ENCODE data around the gene RAB18. TPM values are rescaled to one million over a fixed set of nuclear protein-coding genes. Genes with fewer than 3 reads are reported as not detected.

Gene RAB18
- total and polyA plus RNA-seq, 2 experiments from 2014 or later, result 35.5 to 77.2 TPM

DNA sequence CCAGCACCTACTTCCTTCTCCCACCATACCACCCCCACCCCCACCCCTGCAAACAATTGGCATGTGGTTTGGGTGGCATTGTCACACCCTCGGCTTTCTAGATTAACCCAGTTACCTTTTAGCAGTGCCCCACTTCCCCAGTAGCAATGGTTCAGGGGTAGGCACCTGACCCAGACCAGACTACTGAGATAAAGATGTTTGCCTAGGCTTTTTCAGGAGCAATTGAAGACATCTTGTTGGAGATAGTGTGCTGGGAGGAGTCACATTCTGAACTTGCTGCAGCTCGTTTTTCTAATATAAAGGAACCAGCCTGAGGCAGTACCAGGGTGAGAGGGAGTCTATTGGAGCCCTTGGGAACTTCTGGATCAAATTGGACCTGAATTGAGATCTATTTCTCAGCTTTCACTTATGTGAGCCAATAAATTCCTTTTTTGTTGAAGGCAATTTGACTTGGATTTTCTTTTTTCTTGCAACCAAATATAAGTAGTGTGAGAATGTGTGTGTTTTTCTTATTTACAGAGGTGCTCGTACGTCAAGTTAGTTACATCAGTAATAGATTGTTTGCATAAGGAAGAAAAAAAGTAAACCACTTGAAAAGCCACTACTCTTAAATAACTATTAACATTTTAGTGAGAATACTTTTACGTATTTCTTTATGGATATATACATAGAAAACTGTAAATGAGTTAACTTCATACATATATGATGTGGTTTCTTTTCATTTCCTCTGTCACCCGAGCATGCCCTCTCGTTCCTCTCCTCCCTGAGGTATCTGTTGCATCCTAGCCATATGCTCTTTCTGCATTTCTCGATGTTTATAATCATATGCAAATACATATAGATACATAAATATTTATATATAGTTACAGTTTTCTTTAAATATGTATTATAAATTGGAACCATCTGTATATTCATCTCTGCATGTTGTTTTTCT is 38.0 kb downstream of the RAB18 start (continued):
- TF ChIP-seq, protein P1, sequence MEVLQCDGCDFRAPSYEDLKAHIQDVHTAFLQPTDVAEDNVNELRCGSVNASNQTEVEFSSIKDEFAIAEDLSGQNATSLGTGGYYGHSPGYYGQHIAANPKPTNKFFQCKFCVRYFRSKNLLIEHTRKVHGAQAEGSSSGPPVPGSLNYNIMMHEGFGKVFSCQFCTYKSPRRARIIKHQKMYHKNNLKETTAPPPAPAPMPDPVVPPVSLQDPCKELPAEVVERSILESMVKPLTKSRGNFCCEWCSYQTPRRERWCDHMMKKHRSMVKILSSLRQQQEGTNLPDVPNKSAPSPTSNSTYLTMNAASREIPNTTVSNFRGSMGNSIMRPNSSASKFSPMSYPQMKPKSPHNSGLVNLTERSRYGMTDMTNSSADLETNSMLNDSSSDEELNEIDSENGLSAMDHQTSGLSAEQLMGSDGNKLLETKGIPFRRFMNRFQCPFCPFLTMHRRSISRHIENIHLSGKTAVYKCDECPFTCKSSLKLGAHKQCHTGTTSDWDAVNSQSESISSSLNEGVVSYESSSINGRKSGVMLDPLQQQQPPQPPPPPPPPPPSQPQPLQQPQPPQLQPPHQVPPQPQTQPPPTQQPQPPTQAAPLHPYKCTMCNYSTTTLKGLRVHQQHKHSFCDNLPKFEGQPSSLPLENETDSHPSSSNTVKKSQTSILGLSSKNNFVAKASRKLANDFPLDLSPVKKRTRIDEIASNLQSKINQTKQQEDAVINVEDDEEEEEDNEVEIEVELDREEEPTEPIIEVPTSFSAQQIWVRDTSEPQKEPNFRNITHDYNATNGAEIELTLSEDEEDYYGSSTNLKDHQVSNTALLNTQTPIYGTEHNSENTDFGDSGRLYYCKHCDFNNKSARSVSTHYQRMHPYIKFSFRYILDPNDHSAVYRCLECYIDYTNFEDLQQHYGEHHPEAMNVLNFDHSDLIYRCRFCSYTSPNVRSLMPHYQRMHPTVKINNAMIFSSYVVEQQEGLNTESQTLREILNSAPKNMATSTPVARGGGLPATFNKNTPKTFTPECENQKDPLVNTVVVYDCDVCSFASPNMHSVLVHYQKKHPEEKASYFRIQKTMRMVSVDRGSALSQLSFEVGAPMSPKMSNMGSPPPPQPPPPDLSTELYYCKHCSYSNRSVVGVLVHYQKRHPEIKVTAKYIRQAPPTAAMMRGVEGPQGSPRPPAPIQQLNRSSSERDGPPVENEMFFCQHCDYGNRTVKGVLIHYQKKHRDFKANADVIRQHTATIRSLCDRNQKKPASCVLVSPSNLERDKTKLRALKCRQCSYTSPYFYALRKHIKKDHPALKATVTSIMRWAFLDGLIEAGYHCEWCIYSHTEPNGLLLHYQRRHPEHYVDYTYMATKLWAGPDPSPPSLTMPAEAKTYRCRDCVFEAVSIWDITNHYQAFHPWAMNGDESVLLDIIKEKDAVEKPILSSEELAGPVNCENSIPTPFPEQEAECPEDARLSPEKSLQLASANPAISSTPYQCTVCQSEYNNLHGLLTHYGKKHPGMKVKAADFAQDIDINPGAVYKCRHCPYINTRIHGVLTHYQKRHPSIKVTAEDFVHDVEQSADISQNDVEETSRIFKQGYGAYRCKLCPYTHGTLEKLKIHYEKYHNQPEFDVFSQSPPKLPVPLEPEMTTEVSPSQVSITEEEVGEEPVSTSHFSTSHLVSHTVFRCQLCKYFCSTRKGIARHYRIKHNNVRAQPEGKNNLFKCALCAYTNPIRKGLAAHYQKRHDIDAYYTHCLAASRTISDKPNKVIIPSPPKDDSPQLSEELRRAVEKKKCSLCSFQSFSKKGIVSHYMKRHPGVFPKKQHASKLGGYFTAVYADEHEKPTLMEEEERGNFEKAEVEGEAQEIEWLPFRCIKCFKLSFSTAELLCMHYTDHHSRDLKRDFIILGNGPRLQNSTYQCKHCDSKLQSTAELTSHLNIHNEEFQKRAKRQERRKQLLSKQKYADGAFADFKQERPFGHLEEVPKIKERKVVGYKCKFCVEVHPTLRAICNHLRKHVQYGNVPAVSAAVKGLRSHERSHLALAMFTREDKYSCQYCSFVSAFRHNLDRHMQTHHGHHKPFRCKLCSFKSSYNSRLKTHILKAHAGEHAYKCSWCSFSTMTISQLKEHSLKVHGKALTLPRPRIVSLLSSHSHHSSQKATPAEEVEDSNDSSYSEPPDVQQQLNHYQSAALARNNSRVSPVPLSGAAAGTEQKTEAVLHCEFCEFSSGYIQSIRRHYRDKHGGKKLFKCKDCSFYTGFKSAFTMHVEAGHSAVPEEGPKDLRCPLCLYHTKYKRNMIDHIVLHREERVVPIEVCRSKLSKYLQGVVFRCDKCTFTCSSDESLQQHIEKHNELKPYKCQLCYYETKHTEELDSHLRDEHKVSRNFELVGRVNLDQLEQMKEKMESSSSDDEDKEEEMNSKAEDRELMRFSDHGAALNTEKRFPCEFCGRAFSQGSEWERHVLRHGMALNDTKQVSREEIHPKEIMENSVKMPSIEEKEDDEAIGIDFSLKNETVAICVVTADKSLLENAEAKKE (CRISPR knock-in tag; IDR thresholded peaks at IDR 0.05), result no peak
- TF ChIP-seq ZNF331 (CRISPR knock-in tag; IDR thresholded peaks at IDR 0.05; ENCODE audit: low read depth) (no peak), EZH2 (IDR thresholded peaks at IDR 0.05; ENCODE audit: low read depth, unreplicated experiment) (no peak), NANOG (IDR thresholded peaks at IDR 0.05; ENCODE audit: borderline replicate concordance) (no peak), ZNF114 (CRISPR knock-in tag; IDR thresholded peaks at IDR 0.05) (no peak), JUNB (IDR thresholded peaks at IDR 0.05; ENCODE audit: unreplicated experiment) (no peak)

DNA sequence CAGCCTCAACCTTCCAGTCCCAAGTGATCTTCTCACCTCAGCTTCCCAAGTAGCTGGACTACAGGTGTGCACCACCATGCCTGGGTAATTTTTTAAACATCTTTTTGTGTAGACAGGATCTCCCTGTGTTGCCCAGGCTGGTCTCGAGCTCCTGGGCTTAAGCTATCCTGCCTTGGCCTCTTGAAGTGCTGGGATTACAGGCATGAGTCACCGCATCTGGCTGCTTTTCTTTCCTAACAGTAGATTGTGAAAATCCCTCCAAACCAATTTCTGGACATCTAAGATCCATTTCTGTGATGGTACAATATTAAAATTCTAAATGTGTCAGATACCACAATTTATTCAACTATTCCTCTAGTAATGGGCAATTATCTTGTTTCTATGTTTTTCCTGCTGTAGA is 38.7 kb downstream of the RAB18 start:
- Histone ChIP-seq H3K4me1 (ENCODE audit: insufficient read depth) (no peaks in the 10 kb centered on the region), H3K27ac (ENCODE audit: low read depth) (no peak overlapping the region), H4K20me1 (replicated peaks; ENCODE audit: insufficient read depth) (no peaks in the 10 kb centered on the region), H3K27me3 (ENCODE audit: insufficient read depth) (no peaks in the 10 kb centered on the region), H3K4me3 (no peak overlapping the region), H3K36me3 (ENCODE audit: insufficient read depth) (no peaks in the 10 kb centered on the region), H3K79me2 (replicated peaks; ENCODE audit: insufficient read depth) (no peaks in the 10 kb centered on the region), H2AFZ (no peak overlapping the region), H3F3A (replicated peaks; ENCODE audit: low read depth) (no peaks in the 10 kb centered on the region), H3K4me2 (no peak overlapping the region), H3K9me2 (ENCODE audit: insufficient read depth) (no peaks in the 10 kb centered on the region)
- Mint-ChIP-seq H3K27me3 (ENCODE audit: insufficient read depth, low read depth, poor library complexity) (no peaks in the 10 kb centered on the region), H3K9me3 (no peaks in the 10 kb centered on the region), H3K4me3 (no peak overlapping the region), H3K4me1 (peaks cover 8% of the 10 kb centered on the region), H3K36me3 (ENCODE audit: low read depth) (peaks cover 6% of the 10 kb centered on the region; the same call in 1 of the 3 replicates), H3K27ac (peak overlapping the region; percentile 71; the same call in 1 of the 2 replicates)
- DNase-seq (ENCODE audit: low spot score), result no peak
- no peak for ATAC-seq
- TF ChIP-seq EZH2 (IDR thresholded peaks at IDR 0.05; ENCODE audit: low read depth, unreplicated experiment), result no peak
- TF ChIP-seq, protein P2, sequence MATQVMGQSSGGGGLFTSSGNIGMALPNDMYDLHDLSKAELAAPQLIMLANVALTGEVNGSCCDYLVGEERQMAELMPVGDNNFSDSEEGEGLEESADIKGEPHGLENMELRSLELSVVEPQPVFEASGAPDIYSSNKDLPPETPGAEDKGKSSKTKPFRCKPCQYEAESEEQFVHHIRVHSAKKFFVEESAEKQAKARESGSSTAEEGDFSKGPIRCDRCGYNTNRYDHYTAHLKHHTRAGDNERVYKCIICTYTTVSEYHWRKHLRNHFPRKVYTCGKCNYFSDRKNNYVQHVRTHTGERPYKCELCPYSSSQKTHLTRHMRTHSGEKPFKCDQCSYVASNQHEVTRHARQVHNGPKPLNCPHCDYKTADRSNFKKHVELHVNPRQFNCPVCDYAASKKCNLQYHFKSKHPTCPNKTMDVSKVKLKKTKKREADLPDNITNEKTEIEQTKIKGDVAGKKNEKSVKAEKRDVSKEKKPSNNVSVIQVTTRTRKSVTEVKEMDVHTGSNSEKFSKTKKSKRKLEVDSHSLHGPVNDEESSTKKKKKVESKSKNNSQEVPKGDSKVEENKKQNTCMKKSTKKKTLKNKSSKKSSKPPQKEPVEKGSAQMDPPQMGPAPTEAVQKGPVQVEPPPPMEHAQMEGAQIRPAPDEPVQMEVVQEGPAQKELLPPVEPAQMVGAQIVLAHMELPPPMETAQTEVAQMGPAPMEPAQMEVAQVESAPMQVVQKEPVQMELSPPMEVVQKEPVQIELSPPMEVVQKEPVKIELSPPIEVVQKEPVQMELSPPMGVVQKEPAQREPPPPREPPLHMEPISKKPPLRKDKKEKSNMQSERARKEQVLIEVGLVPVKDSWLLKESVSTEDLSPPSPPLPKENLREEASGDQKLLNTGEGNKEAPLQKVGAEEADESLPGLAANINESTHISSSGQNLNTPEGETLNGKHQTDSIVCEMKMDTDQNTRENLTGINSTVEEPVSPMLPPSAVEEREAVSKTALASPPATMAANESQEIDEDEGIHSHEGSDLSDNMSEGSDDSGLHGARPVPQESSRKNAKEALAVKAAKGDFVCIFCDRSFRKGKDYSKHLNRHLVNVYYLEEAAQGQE (IDR thresholded peaks at IDR 0.05; ENCODE audit: unreplicated experiment), result no peak
- TF ChIP-seq, protein P3, sequence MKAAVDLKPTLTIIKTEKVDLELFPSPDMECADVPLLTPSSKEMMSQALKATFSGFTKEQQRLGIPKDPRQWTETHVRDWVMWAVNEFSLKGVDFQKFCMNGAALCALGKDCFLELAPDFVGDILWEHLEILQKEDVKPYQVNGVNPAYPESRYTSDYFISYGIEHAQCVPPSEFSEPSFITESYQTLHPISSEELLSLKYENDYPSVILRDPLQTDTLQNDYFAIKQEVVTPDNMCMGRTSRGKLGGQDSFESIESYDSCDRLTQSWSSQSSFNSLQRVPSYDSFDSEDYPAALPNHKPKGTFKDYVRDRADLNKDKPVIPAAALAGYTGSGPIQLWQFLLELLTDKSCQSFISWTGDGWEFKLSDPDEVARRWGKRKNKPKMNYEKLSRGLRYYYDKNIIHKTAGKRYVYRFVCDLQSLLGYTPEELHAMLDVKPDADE (IDR thresholded peaks at IDR 0.05), result no peak
- TF ChIP-seq ZNF114 (CRISPR knock-in tag; IDR thresholded peaks at IDR 0.05), result no peak
- no peak for TF ChIP-seq POLR2AphosphoS5 (IDR thresholded peaks at IDR 0.05; ENCODE audit: low read depth)
- no peak for TF ChIP-seq JUNB (IDR thresholded peaks at IDR 0.05; ENCODE audit: unreplicated experiment)
